ENCODE results near the gene TUBA3D.
"Not testable (repeated sequence)": the region's sequence is repeated elsewhere in the genome, so short reads cannot be mapped to it uniquely, and the experiment has no call there.

DNA sequence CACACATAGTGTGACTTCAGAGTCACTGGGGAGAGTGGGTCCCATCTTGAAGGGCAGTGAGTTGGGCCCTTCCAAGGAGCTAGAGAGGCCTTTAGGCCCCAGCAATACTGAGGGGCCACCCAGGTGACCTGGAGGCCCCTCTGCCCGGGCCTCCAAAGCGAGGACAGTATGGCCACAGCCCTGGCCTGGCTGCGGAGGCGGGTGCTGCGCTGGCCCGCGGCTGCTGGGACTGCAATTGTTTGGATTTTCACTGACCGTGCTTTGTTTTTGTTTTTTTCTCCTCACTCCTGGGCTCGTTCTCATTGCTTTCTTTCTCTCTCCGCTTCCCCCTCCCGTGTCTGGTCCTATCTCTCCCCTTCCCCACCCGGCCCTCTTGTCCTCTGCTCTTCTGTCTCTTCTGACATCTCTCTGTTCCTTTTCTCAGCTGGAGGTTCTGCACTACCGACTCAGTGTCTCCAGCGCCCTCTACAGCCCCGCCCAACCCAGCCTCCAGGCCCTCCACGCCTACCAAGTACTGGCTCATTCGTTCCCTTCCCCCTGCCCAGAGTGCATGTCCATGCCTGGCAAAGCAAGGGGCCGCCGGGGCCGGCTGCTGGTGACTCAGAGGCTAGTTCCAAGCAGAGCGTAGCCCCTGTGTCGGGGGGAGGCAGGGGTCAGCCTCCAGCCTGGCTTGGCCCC lies 35.5 kb downstream of the TUBA3D start:
- not testable (repeated sequence) for TF ChIP-seq POLR2A (IDR thresholded peaks at IDR 0.05; ENCODE audit: low read depth, low read length); POLR2AphosphoS5 (IDR thresholded peaks at IDR 0.05; ENCODE audit: low read depth, low read length); TAF1 (IDR thresholded peaks at IDR 0.05; ENCODE audit: borderline replicate concordance, low read depth, low read length)

Measured in GM12892 (cell line).